GM21360 (cell line): ENCODE data around the gene WAPL.

Experiments used
- ATAC-seq: cut with Tn5 transposase; IDR thresholded peaks from one replicate; pipeline ENCODE4 v1.9.1; 2021; ENCODE audit warnings: mild to moderate bottlenecking, moderate library complexity; ENCODE audit not compliant: unreplicated experiment

The WAPL gene

GRCh38 chr10:86480571-86480970 is 41.0 kb downstream of the WAPL start:
- ATAC-seq: no peak

DNA sequence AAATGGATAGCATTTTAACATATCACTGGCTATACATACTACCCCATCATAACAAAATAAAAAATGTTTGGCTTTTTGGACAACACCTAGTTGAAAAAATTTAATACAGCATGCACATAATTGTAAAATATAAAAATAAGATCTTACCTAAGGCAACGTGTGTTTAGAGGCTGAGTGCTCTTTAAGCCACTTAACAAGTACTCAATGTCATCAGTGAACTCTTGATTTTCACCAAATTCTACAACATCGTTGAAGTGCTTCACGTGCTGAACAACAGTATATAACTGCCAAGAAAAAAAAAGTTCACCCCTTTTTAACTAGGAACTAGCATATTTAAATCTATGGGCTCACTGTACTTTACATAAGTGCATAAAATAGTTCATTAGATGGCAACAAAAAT is 49.5 kb downstream of the WAPL start:
- no peak for ATAC-seq

DNA sequence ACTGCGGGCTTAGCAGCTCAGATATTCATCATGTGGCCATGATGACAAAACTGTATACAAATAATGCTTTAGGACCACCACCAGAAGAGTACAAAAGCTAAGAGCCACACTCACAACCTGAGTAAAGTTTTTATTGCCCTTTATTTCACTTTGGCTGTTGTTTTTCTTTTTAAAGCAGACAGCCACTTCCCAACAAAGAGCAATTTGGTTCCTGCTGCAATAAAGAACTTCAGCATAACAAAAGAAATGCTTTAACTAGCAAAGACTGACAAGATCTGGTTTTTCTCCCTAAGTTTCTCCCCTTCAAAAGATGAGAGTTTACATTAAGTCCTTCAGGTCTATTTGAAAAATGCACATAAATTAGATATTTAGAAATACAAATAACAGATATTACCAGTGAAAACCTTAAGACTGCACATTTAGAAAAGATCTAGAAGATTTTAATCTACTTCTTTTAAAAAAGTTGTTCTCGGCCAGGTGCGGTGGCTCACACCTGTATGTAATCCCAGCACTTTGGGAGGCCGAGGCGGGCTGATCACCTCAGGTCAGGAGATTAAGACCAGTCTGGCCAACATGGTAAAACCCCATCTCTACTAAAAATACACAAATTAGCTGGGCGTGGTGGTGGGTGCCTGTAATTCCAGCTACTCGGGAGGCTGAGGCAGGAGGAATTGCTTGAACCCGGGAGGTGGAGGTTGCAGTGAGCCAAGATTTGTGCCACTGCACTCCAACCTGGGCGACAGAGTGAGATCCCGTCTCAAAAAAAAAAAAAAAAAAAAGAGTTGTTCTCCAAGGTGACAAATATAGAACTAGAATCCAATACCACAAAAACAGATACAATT is 59.4 kb downstream of the WAPL start:
- ATAC-seq: no peak

GRCh38 chr10:86451604-86451960 is 70.0 kb downstream of the WAPL start:
- ATAC-seq: no peak

DNA sequence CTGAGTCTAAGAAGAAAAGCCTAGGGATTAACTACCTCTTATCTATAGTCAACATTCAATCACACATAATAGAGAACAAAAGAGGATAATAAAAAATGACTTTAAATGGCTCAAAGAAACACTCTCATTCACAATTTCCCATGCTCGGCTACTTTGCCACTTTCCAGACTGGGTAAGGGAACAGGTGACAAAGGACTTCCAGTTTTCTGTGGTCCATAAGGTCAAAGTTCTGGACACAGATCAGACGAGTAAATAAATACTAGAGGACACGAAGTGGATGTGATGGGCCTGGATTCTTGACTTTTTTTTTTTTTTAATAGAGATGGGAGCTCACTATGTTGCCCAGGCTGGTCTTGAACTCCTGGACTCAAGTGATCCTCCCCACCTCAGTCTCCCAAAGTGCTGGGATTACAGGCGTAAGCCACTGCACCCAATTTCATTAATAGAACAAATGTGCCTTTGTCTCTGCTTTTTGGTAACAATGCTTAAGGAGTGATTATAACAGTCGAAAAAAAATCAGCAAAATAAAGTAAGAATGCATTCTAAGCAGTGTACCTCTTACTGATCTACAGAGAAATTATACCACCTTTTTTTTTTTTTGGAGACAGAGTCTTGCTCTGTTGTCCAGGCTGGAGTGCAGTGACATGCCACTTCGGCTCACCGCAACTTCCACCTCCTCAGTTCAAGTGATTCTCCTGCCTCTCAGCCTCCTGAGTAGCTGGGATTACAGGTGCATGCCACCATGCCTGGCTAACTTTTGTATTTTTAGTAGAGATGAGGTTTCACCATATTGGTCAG is 70.6 kb downstream of the WAPL start:
- no peak for ATAC-seq

- no peak for ATAC-seq
Measured at GRCh38 chr10:86449926-86450558, 71.5 kb downstream of the WAPL start.

DNA sequence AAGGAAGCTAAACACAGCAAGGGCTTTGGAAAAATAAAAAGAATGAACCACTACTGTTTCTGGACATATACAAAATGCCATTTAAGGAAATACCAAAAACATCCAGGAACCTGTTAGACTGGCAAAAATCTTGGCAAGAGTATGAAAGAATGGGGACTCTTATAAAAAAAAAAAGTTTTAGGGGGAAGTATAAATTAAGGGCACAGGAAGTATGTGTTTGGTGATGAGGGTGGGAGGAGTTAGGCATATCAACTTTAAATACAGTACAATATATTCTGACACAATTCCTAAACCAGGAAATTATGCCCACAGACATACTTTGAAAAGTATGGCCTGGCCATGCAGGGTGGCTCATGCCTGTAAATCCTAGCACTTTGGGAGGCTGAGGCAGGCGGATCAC is 74.2 kb downstream of the WAPL start:
- no peak for ATAC-seq

DNA sequence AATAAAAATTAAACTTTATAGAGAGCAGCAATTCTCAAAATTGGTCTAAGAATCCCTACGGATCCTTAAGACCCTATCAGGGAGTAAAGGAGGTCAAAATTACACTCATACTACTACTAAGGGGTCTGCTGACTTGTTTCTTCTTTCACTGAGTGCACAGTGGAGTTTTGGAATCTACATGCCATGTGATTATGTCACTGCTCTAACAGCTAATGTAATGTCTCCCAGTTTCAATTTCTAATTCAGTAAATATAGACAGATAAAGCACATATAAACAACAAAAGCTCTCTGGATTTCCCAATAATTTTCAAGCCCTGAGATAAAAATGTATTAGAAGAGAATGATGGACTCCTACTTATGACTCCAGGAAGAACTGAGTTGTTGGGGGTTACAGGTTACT is 74.6 kb downstream of the WAPL start:
- no peak for ATAC-seq

DNA sequence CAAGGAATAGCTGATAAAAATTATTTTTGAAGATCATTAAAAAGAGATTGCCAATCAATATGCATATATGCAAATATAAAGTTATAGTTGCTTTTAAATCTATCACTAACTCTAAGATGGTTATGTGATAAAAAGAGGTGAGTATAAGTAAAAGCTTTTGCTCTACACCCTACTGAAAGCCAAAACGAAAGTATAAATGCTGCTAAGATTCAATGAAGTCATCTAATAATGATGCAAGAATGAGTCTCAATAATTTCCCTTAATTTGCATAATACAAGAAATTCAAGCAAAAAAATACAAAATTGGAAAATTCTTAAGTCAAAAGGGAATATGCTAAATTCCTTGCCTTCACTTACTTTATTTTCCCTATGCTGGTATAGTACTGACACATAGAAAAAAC is 75.2 kb downstream of the WAPL start:
- ATAC-seq: no peak

DNA sequence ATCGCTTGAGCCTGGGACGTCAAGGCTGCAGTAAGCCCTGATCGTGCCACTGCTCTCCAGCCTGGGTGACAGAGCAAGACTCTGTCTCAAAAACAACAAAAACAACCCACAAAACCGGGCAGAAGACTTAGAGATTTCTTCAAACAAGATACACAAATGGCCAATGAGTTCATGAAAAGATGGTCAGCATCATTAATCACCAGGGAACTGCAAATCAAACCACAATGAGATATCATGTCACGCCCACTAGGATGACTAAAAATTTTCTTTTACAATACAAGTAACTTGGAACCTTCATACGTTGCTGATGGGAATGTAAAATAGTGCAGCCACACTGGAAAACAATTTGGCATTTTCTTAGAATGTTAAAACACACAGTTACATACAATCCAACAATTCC is 77.7 kb downstream of the WAPL start:
- no peak for ATAC-seq

DNA sequence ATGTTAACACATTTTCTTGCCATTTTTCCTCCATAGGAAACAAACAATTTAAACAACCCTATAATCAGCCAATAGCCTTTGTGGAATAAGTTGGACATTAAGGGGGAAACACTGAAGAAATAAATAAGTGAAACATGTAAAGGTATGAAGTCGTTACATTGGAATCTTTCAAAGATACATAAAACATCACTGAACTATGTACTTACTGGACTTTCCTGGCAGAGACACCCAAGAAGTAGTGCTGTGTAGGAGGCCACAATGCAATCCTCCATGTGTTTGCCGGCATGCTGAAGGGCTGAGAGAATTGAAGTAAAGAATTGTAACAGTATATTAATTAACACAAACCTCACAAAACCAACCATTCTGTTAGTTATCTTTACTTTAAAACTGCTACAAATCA is 78.5 kb downstream of the WAPL start:
- ATAC-seq: no peak

DNA sequence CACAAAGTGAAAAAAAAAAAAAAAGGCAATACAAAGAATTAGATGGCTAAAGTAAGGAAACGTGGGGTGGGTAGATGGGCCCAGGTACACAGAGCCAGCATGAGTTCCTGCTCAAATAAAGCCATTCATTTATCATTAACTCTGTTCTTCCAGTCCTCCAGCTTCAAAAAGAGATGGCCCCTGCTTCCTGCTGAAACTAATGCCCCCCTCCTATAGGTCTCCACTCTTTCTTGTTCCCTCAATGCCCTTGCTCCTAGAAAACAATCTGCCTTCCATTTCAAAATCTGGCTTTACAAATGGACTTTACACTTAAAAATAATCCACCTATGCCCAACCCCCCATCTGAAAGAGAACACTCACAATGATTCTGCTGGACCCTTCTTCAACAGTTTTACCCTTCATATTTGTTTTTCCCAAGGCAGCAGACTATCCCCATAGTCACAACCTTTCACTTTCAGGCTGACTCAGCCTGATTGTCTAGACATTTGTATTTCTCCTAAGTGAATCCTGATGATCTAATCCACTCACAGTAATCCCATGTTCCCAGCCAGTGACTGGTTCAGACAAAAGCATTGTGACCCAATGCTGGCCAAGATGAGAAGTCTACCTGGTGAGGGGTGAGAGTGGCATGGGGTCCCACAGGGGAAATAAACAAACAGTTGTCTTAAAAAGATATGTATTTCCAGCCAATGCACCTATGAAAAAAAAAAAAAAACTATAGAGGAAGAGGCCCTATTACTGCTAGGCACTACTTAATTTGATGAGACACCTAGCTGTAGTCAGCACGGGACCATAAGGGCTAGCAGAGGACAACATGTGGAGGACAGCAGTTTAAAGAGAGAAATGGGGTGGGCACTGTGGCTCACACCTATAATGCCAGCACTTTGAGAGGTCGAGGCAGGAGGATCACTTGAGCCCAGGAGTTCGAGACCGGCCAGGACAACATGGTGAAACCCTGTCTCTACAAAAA is 80.4 kb downstream of the WAPL start:
- no peak for ATAC-seq

- no peak for ATAC-seq
Measured at GRCh38 chr10:86439544-86439943, 82.0 kb downstream of the WAPL start.

DNA sequence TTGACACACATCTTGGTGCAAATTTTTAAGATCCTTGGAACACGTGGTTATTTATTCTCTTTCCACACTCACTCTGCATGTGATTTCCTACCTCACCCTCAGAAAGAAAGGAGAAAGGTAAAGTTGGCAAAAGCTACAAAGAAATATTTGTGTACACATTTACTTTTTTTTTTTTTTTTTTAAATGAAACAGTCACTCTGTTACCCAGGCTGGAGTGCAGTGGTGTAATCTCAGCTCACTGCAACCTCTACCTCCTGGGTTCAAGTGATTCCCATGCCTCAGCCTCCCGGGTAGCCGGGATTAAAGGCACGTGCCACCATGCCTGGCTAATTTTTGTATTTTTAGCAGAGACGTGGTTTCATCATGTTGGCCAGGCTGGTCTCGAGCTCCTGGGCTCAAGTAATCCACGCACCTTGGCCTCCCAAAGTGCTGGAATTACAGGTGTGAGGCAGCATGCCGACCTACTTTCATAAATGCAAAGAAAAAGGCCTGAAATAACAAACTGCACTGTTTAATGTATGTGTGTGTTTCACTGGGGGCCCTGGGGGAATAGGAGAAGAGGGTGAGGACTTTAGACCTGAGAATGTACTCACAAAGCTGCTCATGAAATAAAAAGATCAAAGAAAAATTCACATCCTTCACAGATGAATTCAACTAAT is 83.4 kb downstream of the WAPL start:
- no peak for ATAC-seq

GRCh38 chr10:86437447-86437846 is 84.1 kb downstream of the WAPL start:
- ATAC-seq: no peak

DNA sequence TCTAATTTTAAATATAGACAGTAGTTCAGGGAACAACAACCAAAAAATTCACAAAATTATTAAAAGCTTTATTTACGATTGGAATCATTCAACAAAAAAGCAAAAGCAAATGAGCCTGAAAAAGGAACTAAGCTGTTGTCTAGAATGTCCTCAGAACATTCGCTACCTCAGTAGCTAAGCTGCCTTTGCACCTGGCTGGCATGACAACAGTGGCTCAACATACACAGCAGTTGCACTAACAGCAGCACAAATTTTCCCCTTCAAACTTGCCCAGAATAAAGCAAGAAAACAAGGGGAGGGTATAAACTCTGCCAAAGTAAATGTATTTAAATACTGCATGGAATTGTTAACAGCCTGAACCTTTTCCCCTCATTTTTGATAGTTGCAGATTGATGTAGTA is 84.6 kb downstream of the WAPL start:
- ATAC-seq: no peak

DNA sequence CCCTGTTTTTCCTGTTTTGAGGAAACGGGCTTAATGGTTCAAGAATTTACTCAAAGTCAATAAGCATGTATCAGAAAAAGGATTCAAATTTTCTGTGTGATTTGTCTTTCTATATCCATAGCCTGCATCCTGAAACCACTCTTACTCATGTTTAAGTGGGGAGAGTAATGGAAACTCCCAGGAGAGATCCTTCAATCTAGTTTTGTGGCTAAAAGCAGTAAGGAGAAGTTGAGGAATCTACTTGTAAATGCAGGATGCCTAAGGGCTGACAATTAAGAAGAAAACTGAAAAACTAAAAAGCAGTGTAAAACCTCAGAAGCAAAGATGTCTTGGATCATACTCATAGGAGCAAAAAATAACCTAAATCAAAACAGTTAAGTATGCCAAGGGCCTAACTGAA is 86.9 kb downstream of the WAPL start:
- ATAC-seq: no peak

GRCh38 chr10:86423739-86424138 is 97.9 kb downstream of the WAPL start:
- no peak for ATAC-seq

GRCh38 chr10:86419101-86419500 is 102.5 kb downstream of the WAPL start:
- no peak for ATAC-seq

- ATAC-seq: no peak
Measured at GRCh38 chr10:86415583-86415982, 106.0 kb downstream of the WAPL start.
